OCI-LY7 (cell line): ENCODE measurements around the gene LINGO3. TPM values are rescaled to one million over a fixed set of nuclear protein-coding genes. Genes with fewer than 3 reads are reported as not detected.

Experiments
- BruUV-seq: library from RNA; stranded (reverse); fragments of 400-500 nt; replicated peaks from 2 replicates; lab custom pipeline; 2021; lab: Mats Ljungman, UMichigan
- CTCF ChIA-PET: fragments of 300-600 bp; sonication (Branson Sonifier 250); formaldehyde crosslinking; loops from one replicate; lab custom pipeline; 2022; ENCODE audit warnings: antibody characterized with exemption; ENCODE audit not compliant: unreplicated experiment; lab: Charles Lee
- POLR2A ChIA-PET: fragments of 300-600 bp; sonication (Branson Sonifier 250); formaldehyde crosslinking; loops from one replicate; lab custom pipeline; 2022; ENCODE audit warnings: antibody characterized with exemption; lab: Charles Lee
- DNase-seq: peaks from one replicate; pipeline ENCODE4 v3.0.0-alpha.2; 2015; ENCODE audit warnings: low spot score
- H2AFZ ChIP-seq: fragments of 200-600 bp; sonication (generic), shearing (Covaris generic); 2 replicates; pipeline ENCODE4 v1.6.1; 2014; ENCODE audit warnings: mild to moderate bottlenecking, antibody characterized with exemption, low read length, moderate library complexity
- H3K27ac ChIP-seq: fragments of 200-600 bp; sonication (generic); 2 replicates; pipeline ENCODE4 v1.5.1; 2014; ENCODE audit warnings: mixed run types, low read depth, mild to moderate bottlenecking, moderate library complexity, low read length, inconsistent platforms; ENCODE audit not compliant: poor library complexity, severe bottlenecking
- H3K36me3 ChIP-seq: fragments of 200-600 bp; sonication (generic); 2 replicates; pipeline ENCODE4 v1.6.1; 2014; ENCODE audit warnings: mild to moderate bottlenecking, antibody characterized with exemption, low read length, moderate library complexity, mixed read lengths; ENCODE audit not compliant: insufficient read depth
- H3K4me1 ChIP-seq: fragments of 200-600 bp; sonication (generic); 2 replicates; pipeline ENCODE4 v1.5.1; 2014; ENCODE audit warnings: mild to moderate bottlenecking, low read length; ENCODE audit not compliant: insufficient read depth, poor library complexity, severe bottlenecking
- H3K4me2 ChIP-seq: fragments of 200-600 bp; sonication (generic); 2 replicates; pipeline ENCODE4 v1.6.1; 2014; ENCODE audit warnings: mild to moderate bottlenecking, low read length
- H3K4me3 ChIP-seq: fragments of 200-600 bp; sonication (generic); 2 replicates; pipeline ENCODE4 v1.5.1; 2014; ENCODE audit warnings: mild to moderate bottlenecking, low read depth, low read length; ENCODE audit not compliant: poor library complexity, severe bottlenecking
- H3K79me2 ChIP-seq: fragments of 200-600 bp; sonication (generic); 2 replicates; pipeline ENCODE4 v1.6.1; 2016; ENCODE audit warnings: low read depth, mild to moderate bottlenecking, low read length, moderate library complexity, mixed read lengths; ENCODE audit not compliant: insufficient read depth
- H3K9me2 ChIP-seq: fragments of 200-600 bp; sonication (generic); 2 replicates; pipeline ENCODE4 v1.6.1; 2016; ENCODE audit warnings: mild to moderate bottlenecking, low read length, mixed read lengths; ENCODE audit not compliant: insufficient read depth
- H3K9me3 ChIP-seq: fragments of 200-600 bp; sonication (generic); 2 replicates; pipeline ENCODE4 v1.6.1; 2014; ENCODE audit warnings: mild to moderate bottlenecking, mixed run types, low read length, mixed read lengths
- H4K20me1 ChIP-seq: fragments of 200-600 bp; sonication (generic); 2 replicates; pipeline ENCODE4 v1.6.1; 2014; ENCODE audit warnings: mild to moderate bottlenecking, antibody characterized with exemption, low read length, moderate library complexity, mixed read lengths; ENCODE audit not compliant: insufficient read depth
- CTCF ChIP-seq: fragments of 200-600 bp; sonication (generic); conservative IDR thresholded peaks from 2 replicates; pipeline ENCODE4 v1.5.1; 2014; ENCODE audit warnings: mild to moderate bottlenecking, antibody characterized with exemption, low read length, moderate library complexity, mixed read lengths
- EZH2phosphoT487 ChIP-seq: fragments of 200-600 bp; sonication (generic); IDR thresholded peaks from 2 replicates; pipeline ENCODE4 v1.6.1; 2018; ENCODE audit warnings: low read depth, borderline replicate concordance, mild to moderate bottlenecking, mixed run types, antibody characterized with exemption, low read length, moderate library complexity, mixed read lengths
- intact Hi-C: fragments of 100-400 bp; cut with micrococcal nuclease; formaldehyde crosslinking; loops from one replicate; pipeline ENCODE4 v1.10.0; 2022; ENCODE audit not compliant: unreplicated experiment
- total RNA-seq, 2 experiments: library from RNA; depleted of rRNA in 1 of 2; stranded (reverse); fragments of >200 nt in 1 of 2; shearing (Covaris generic) in 1 of 2; gene quantifications; 2 replicates each; pipeline ENCODE4 v1.2.3, GENCODE V29; 2014 to 2022

The LINGO3 gene
- total RNA-seq, 2 experiments from 2014 or later = 0.13 to 0.38 TPM

GRCh38 chr19:2287585-2288337 is 20.2 kb downstream of the LINGO3 start:
- BruUV-seq = no TSS peak
- Histone ChIP-seq H3K9me2 (no peaks in the 10 kb centered on the region), H3K4me3 (no peak overlapping the region), H3K4me2 (no peak overlapping the region), H3K4me1 (peaks cover 38% of the 10 kb centered on the region), H3K79me2 (no peaks in the 10 kb centered on the region), H4K20me1 (no peaks in the 10 kb centered on the region), H3K9me3 (no peaks in the 10 kb centered on the region), H3K36me3 (no peaks in the 10 kb centered on the region), H3K27ac (no peak overlapping the region), H2AFZ (no peak overlapping the region)
- DNase-seq = no peak
- intact Hi-C loops = no loop called here
- TF ChIP-seq EZH2phosphoT487 (no peak), CTCF (no peak)
- ChIA-PET CTCF (interaction anchor here (0.6 kb wide), 1 partner anchor 37 kb away, joined by 3 read pairs; no protein-coding TSS in a partner anchor), POLR2A (interaction anchor here (0.5 to 1.5 kb wide), 3 partner anchors 14 to 188 kb away, joined by 3 to 5 read pairs (median 5); partner anchors contain the start of gene GADD45B)

- CTCF ChIA-PET = no interaction called here
- no peak for TF ChIP-seq EZH2phosphoT487
- no peak for TF ChIP-seq CTCF
- H3K9me2 ChIP-seq = no peaks in the 10 kb centered on the region
- no peak for DNase-seq
- POLR2A ChIA-PET = no interaction called here
- no peak overlapping the region for H3K27ac ChIP-seq
- no TSS peak for BruUV-seq
- H3K4me2 ChIP-seq = no peak overlapping the region
- H3K36me3 ChIP-seq = no peaks in the 10 kb centered on the region
- peaks cover 48% of the 10 kb centered on the region for H3K4me1 ChIP-seq
- H3K4me3 ChIP-seq = no peak overlapping the region
- intact Hi-C loops = no loop called here
- H4K20me1 ChIP-seq = no peaks in the 10 kb centered on the region
- H2AFZ ChIP-seq = no peak overlapping the region
- H3K79me2 ChIP-seq = no peaks in the 10 kb centered on the region
- H3K9me3 ChIP-seq = no peaks in the 10 kb centered on the region
Observed at GRCh38 chr19:2286402-2287140, 21.4 kb downstream of the LINGO3 start.
